Measurements from ENCODE around the gene SLC17A6.

SLC17A6 gene

DNA sequence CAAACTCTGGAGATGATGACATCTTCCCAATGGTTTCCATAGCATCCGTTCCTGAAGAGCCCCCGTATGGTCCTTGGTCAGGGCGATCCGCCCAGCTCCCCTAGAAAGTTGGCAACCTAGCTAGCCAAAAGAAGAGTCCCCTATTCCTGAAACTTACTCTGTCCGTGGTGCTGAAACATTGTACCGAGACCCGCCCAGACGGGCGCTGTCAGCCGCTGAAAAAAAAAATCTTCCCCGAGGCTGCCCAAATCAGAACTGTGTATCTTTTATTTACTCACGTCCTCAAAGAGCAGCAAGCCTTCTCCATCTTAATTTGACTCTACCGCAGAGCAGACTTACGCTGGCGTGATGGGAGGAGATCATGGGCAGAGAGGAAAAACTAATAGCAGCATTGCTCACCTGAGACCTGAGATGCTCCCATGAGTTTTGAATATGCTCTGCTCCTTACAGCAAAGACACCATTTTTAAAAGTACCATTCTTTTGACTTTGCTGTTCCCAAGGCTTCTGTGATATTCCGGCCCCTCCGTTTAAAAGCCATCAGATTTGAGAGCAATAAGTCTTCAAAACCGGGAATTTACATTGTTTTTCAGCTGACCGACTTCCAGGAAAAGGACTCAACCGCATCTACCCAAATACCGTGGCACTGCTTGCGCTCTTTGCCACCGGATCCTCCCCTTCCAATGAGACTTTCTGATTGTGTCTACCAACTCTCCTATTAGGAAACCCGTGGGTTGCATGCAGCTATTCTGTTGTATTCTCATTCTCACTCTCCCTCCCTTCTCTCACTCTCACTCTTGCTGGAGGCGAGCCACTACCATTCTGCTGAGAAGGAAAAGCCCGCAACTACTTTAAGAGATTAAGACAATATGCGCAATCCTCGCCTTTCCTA, at the start of gene SLC17A6:
TSS of gene SLC17A6 (plus strand) at position 786 of the 890 bp plus-strand sequence. CDS start 153 bp downstream, outside the sequence.
- DNase-seq: no peak

DNA sequence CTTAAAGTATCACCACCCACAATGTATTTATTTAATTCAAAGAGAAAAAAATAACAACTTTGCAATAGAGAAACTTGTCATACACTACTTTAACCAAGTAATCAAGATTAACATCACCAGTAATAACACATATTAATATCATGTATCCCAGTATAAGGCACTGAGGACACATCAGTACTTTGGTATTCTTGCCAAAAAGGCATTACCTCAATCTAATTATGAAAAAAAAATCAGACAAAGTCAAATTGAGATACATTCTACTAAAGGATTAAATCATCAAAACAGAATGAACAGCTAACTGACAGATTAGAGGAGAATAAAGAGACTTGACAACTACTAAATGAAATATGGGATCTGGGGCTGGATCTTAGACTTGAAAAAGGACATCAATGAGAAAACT, 35.8 kb upstream of the SLC17A6 start:
- DNase-seq: no peak

DNA sequence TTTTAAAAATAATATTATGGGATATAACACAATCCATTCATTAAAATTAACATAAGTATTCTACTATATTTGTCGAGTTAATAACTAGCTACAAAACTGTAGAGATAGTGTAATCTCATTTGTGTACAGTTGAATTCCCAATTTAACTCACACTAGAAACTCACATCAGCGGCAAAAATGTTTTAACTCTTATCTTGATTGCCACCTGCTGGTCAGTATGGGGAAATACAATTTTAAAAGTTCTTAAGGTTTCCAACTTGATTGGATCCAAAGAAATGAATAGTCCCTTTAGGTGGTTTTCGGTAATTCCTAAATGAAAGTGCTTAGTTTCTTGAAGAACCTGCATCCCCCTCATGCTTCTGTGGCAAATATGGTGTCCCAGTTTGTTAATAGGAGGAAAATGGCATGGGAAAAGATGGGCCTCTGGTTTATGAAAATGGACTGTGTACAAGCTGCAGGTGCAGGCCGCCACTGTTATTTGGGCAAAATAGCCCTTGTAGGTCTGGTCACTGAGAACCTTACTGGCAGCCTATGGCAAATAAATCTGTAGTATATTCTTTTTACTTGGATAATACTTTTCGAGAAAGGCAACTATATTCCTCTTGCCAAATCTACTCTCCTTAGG, 33.7 kb upstream of the SLC17A6 start:
- DNase-seq: peak in 1 of 2 donors; percentile 72

DNA sequence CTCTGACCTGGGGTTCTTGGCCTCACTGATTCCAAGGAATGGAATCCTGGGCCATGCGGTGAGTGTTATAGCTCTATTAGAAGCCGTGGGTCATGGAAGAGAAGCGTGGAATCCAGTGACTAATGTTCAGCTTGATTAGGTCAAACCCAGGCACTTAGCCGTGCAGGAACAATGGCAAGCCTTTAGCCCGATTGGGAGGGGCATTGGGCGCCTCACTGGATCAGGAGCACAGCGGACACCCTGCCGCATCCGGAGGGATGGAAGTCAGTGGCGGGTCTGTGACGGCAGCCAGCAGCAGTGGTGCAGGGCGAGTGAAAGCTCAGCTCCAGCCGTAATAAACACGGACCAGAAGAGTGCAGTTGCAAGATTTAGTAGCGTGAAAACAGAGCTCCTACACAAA, 20.5 kb upstream of the SLC17A6 start:
- DNase-seq: no peak

DNA sequence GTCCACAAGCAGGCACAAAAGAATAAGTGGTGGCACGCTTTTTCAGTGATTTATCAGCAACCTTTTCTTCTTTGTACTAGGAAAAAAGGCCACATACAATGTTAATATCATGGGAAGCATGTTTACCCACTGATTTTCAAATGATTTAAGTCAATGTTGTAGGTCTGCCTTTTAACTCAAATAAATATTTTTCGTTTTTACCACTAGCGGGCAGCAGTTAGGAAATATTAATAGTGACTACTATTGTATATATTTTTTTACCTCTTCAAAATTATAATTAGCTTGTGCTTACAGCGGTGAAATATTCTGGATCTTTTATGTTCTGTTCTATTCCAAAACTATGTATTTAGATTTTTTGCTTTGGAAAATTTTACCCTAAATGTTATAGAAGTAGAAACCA, 6.4 kb upstream of the SLC17A6 start:
- DNase-seq: no peak

DNA sequence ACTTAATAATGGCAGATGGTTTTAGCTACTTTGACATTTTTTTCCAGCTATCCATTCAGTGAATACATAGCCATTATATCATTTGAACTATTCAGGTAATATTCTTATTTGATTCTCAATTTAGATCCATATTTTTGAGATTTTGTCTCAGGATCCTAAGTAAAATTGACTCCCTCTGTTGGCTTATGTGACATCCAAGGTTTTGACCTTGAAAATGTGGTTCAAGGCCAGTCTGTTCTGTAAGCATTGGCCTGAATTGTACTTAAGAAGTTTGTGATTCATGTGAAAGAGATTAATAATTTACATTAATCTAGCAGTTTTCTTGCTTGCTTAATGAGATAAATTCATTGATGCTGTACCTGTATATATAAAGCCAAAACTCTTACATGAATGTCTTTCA, 1.6 kb upstream of the SLC17A6 start:
- DNase-seq: no peak

DNA sequence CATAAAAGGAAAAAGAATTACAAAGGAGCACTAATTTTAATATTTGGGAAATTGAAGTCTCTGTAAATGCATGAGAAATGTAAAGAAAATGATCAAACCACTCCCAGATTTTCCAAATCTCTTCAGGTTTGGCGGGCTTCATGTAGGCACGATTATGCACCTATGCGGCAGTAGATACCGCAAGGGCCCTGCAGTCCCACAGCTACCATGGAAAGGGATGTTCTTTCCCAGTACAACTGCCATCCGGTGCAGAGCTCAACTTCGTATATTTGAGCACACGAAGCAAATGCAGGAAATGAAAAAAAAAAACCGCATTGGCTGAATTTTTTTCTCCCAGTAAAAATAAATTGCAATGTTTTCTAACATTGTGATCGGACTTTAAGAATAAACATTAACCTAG, 1.4 kb downstream of the SLC17A6 start:
- DNase-seq: no peak

DNA sequence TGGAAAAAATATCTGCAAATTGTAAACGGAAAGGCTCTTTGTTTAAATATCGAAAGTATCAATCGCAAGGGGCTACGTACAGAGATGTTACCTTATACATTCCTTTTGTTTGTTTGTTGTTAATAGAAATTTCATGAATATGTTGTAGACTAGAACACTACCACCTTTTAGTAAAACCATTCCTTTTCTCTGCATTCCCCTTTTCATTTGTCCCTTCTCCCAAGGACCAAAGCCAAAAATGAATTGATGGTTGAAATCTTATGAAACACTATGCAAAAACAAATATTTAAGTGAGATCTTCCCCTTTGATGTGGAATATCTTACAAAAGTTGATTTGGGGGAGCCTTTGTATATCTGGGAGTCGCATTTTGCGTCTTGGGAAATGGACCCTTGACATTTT, 2.1 kb downstream of the SLC17A6 start:
- no peak for DNase-seq

DNA sequence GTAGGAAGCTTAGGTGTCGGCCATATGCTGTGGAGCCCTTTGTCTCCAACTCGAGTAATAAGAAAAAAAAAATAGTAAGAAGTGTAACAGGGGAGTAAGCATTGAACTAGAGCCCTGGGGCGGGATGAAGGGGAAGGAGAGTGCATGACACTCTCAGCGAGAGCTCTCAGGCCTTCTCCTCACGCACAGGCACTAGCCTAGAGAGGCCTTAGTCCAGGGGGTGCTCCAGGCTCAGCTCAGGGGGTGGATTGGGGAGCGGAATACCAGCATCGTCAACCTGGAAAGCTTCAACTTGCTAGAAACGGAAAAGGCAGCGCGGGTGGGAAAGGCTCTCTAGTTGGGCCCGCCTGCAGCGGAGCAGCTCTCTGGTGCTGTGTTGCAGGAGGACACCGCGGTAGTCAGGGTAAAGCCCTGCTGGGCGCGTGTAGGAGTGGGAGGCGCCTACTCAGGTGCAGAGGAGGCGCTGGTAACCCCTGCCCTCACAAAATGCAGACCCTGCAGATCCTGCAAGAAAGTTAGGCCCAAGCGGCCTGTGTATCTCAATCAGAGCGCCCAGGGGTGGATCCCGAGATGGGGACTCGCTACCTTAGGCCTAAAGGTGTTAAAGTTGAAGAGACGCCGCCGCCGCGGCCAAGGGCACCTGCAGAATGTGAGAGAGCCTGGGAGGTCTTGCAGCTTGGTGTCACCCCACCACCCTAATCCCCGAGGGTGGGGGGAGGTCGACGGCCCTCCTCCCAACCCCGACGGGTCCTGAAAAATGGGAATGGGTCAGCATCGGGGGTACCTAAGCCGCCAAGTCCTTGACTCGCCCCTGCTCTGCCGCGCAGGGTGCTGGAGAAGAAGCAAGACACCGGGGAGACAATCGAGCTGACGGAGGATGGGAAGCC, 2.8 kb downstream of the SLC17A6 start:
- no peak for DNase-seq

DNA sequence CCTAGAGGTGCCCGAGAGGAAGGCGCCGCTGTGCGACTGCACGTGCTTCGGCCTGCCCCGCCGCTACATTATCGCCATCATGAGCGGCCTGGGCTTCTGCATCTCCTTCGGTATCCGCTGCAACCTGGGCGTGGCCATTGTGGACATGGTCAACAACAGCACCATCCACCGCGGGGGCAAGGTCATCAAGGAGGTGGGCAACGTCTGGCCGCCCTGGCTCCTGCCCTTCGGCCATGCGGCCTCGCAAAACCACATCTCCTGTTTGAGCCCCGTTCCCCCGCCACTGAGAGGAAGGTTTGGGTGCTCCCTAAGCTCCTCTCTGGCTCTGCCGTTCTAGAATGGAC, 3.4 kb downstream of the SLC17A6 start:
- DNase-seq: no peak

DNA sequence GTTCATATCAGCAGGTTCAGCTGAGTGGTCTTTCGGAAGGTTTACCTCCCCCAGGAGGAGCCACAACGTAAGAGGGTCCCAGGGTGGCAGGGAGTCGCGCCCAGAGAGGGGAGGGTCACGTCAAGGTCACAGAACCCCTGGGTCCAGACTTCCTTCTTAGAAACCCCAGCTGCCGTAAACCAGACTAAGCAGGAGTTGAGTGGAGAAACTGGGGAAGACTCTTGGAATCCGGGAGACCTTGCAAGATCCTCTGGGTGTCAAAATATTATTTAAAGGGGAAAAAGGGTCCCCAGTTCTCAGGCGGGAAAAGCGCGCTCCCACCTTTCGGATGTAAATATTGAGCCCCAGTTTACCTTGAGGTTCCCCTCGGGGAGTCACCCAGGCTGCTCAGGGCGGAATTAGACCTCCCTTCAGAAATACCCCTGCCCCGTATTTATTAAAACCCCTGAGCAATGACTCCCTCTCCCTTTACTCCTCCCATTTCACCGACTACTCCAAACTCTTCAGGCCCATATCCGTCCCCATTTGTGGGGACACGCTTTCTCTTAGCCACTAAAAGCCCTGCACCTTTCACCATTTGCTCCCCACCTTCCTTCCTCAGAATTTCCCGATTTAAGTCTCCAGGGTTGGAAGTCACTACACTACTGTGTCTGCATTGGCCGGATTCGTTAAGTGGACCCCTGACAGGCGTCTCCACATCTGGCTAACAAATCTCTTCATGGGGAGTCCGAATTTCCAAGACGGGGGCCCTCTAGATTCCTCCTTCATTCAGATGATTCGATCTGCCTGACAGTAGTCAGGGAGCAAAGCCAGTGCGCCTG, 4.2 kb downstream of the SLC17A6 start:
- DNase-seq: no peak

DNA sequence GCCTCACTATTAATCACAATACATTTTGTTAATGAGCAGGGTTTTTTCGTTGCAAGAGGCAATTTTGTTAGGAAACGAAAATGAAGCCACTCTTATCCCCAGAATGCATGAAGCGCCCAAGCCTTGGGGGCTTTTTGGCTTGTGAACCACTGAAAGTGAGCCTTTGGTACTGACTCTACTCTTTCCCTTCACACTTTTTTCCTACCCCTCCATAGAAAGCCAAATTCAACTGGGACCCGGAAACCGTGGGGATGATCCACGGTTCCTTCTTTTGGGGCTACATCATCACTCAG, 4.8 kb downstream of the SLC17A6 start:
- no peak for DNase-seq

DNA sequence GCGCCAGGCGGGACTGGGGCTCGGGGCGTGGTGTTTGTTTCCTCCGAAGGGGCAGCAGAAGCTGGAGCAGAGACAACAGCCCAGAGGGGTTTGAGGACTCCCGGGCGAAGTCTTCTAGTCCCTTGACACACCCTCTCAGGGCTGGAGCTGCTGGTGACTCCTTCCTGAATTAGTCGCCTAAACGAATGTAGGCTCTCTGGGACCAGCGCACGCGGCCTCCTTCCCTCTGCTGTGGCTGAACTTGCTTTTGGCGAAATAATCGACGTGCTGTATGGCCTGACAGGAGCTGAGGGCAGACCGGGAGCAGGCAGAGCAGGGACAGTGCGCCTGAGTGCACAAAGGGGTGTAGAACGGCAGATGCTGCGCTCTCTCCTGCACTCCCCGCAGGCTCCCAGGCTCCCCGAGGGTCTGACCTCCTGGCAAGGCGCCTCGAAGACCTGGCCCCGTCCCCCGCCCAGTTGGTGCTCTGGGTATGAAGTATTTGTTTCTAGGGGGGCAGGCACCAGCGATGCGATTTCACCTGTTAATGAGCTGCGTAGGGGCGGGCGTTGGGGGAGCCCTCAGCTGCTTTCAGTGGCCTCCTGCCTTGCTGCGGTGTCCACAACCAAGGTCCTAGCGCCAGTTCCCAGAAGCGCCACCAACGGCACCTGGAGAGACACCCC, 5.3 kb downstream of the SLC17A6 start:
- DNase-seq: no peak

DNA sequence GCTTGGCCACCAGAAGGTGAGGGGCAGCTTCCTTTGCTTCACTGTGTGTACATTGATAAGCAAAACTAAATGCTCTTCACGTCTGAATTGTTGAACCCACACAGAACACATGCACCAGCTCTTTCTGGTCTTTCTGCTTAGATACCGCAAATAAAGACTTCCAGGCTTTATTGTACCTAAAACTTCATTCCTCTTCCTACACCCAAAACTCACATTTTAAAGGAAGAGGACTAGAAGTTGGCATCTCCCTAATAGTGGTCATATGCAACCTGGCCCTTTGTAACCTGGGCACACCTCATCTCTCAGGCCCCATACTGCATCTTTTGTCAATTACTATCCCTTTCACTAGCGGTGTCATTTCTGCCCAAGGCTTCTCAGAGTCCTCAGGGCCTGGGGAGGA, 5.9 kb downstream of the SLC17A6 start:
- no peak for DNase-seq

DNA sequence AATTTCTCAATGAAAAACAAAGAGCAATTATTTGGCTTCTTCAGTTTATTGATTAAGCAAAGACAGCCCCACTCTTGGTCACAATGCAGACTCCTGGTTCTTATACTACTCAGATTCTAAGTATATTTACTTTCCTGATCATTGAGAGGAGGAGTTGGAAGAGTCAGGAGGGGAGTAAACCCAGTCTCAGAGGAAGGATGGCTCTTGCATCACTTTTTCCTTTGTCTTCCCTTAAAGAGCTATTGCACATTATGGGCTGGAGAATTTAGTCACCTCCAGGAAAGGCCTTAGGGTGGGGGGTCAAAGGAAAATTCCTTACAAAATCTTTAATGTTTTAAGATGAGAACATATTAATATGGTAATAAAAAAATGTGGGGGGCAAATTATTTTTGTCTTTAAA, 8.1 kb downstream of the SLC17A6 start:
- no peak for DNase-seq

DNA sequence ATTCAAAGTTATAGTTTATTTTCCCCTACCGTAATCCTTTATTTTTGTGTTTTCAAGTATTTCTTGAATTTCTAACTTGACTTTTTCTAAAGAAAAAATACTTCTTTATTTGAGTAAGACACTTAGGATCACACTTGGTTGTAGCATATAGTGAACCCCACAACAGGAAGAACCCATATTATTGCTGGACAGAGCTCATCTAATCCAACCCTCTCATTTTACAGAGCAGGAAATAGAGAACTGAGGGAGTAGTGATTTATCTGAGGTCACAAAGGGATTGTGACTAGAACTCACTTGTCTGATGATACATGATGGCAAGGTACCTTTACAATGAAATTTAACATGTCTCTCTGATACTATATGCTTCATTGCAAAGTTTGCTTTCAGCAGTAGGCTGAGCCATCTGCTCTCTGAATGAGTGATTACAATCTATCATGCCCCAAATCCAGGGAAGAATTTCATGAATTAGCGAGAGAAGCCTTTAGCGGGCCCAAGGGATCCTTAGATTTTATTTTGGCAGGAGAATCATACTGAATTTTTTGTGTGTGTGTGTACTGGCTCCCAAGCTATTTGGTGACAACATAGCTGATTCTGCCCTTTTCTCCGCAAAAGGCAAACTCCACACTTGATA, 9.8 kb downstream of the SLC17A6 start:
- DNase-seq: no peak

DNA sequence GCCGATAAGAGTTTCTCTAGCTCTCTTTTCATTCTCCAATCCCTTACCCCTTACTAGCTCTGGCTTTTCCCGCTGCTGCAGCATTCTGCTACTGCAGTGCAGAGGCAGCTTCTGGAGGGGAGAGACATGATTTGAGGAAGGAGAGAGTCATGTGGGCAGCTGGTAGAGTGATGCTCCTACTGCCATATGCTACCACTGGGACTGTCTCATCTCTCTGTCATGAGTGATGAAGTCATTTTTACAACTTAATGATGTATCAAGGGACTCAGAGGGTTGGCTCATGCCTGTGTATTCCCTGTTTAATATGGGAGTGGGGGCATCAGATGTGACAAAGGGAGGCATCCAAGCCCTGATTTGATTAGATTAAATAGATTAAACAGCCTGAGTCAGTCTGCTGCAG, 11.3 kb downstream of the SLC17A6 start:
- no peak for DNase-seq

DNA sequence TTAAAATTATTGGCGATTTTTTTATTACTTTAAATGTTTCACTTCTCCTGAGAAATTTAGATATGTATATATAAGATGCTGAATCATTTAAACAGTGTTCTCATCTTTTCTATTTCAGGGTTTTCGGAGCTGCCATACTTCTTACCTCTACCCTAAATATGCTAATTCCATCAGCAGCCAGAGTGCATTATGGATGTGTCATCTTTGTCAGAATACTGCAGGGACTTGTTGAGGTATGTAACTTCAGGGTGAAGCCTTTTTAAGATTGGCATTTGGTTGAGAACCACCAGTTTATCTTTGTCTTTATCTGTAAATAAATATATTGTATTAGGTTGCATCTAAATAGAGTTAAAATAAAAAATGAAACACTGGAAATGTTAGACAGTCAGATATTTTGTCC, 21.1 kb downstream of the SLC17A6 start:
- DNase-seq: no peak

DNA sequence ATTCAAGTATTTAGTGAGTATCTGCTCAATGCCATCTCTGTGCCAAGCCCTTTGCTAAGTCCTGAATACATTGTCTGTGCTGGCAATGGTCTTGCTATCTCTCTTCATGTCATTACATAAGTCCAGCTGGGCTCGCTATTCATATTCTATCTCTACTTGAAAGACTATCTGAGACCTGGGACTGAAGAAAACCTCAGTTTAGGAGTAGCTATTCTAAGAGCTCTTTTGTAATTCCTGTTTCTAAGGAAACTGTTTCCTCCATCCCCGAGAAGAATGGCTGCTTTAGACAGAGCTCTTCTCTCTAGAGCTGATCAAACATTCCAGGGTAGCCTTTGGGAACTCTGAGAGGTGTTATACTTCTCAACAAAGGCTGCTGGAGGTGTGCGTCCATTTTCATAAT, 33.0 kb downstream of the SLC17A6 start:
- DNase-seq: no peak

DNA sequence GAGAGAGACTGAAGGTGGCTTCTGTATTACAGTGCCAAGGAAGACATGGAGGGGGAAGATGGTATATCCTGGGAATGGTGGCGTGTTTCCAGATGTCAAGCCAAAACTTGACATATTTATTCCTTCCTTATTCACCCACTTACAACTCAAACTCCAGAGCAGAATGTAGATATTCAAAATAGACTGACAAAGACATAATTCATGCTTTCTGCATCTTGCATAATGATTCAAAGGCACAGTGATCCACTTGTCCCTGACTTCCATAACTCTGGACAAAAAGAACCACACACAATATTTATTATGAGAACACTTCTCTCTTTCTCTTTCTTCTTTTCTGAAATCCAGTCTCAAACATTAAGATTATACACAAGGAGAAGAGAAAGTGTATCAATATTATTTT, 48.9 kb downstream of the SLC17A6 start:
- no peak for DNase-seq

DNA sequence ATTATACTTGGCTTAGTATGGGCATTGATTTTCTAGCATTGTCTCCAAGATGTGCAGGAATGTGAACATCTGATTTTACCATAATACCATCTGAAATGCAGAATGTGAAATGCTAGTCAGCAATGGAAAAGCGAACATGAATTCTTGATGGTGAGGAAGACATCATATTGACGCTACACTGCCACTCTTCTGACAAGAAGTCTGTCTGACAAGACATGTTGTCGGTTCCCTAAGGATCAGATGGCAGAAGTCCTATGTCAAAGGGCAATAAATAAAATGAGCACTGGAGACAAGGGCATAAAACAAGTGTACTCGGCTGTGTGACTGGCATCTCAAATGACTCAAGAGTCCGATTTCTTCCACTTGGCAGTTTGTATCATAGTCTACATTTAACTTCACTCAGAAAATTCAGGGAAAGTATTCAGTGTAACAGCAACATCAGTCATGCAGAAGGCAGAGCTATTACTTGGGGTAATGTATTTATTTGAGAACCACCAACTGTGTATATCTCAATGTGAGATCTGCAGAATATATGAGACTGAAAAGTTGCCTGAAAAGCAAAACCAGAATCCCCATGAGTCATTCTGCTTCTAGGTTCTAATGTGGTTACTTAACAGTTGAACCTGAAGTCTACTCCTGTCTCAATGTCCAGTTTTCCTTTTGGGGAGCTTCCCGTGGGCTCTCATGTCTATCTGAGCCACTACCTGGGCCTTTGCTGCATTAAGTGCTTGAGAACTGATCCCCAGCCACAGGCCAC, 51.5 kb downstream of the SLC17A6 start:
- DNase-seq: no peak

All from hippocampal formation (tissue), 2 donors.